A549 (cell line): ENCODE data around the gene CTU1. TPM values are rescaled to one million over a fixed set of nuclear protein-coding genes. Genes with fewer than 3 reads are reported as not detected.
A peak's percentile ranks its signal among the peaks of the same experiment; 100 is the strongest.

Experiments
- ATAC-seq, 2 experiments: fragments of 200-7000 bp in 1 of 2; fragments of >200 bp in 1 of 2; cut with Nextera tagmentation in 1 of 2; cut with Tn5 transposase in 1 of 2; 3 replicates each; pipeline versions ENCODE4 v1.8.0 to v1.9.1; 2018 to 2020; ENCODE audit warnings: mild to moderate bottlenecking in 1 of 2, moderate library complexity in 1 of 2
- CTCF ChIA-PET: fragments of 300-600 bp; sonication (Branson Sonifier 250); formaldehyde crosslinking; extraction: SDS; loops from one replicate; lab custom pipeline; 2021; ENCODE audit warnings: antibody characterized with exemption, inconsistent platforms; lab: Yijun Ruan, JAX
- POLR2A ChIA-PET: fragments of 350-600 bp; formaldehyde crosslinking; extraction: SDS; loops from one replicate; lab custom pipeline; 2021; ENCODE audit warnings: antibody characterized with exemption, inconsistent platforms; lab: Yijun Ruan, JAX
- DNase-seq, 2 experiments: peaks; one replicate each; pipeline versions ENCODE4 v3.0.0 to v3.0.0-alpha.2; 2011 to 2016; ENCODE audit warnings: low read depth in 1 of 2, low spot score in 1 of 2
- FAIRE-seq: peaks from 2 replicates; lab custom pipeline; 2011; peaks lifted over from hg19 to GRCh38; lab: Jason Lieb, UNC
- H3K27ac ChIP-seq, 2 experiments: fragments of >200 bp; sonication (Bioruptor Twin); formaldehyde crosslinking; 3 replicates each; pipeline ENCODE4 v1.5.1; 2016 to 2017
- H3K4me1 ChIP-seq: fragments of >200 bp; sonication (Bioruptor Twin); formaldehyde crosslinking; 3 replicates; pipeline ENCODE4 v1.6.1; 2016
- H3K4me2 ChIP-seq: fragments of >200 bp; sonication (Bioruptor Twin); formaldehyde crosslinking; 3 replicates; pipeline ENCODE4 v1.6.1; 2016
- H3K4me3 ChIP-seq: fragments of >200 bp; sonication (Bioruptor Twin); formaldehyde crosslinking; 3 replicates; pipeline ENCODE4 v1.5.1; 2016
- H3K9me3 ChIP-seq: fragments of >200 bp; sonication (Bioruptor Twin); formaldehyde crosslinking; 3 replicates; pipeline ENCODE4 v1.6.1; 2016
- BHLHE40 ChIP-seq: IDR thresholded peaks from 2 replicates; pipeline ENCODE4 v1.6.1; 2012; ENCODE audit warnings: low read depth, low read length, inconsistent platforms
- CBX2 ChIP-seq: fragments of 200-600 bp; sonication (generic); IDR thresholded peaks from 2 replicates; pipeline ENCODE4 v1.6.1; 2016; ENCODE audit warnings: low read depth, mild to moderate bottlenecking, borderline replicate concordance
- CBX8 ChIP-seq: fragments of 200-600 bp; sonication (generic); IDR thresholded peaks from 2 replicates; pipeline ENCODE4 v1.6.1; 2016
- EHF ChIP-seq: fragments of 250-450 bp; sonication (Bioruptor Pico); IDR thresholded peaks from 2 replicates; pipeline ENCODE4 v1.5.0; 2020; ENCODE audit warnings: mild to moderate bottlenecking
- EHMT2 ChIP-seq: fragments of 200-600 bp; sonication (generic); IDR thresholded peaks from 2 replicates; pipeline ENCODE4 v1.6.1; 2016; ENCODE audit warnings: antibody characterized with exemption, low read depth, mild to moderate bottlenecking, moderate library complexity
- EP300 ChIP-seq, 2 experiments: fragments of >200 bp; sonication (Bioruptor Twin); formaldehyde crosslinking; IDR thresholded peaks; 2 replicates in 1 of 2; 3 replicates in 1 of 2; pipeline ENCODE4 v1.6.1; 2016 to 2017
- ESRRA ChIP-seq: fragments of 150-350 bp; IDR thresholded peaks from 2 replicates; pipeline ENCODE4 v1.6.1; 2014; ENCODE audit warnings: mild to moderate bottlenecking, low read length, borderline replicate concordance
- FOSB ChIP-seq: fragments of 250-450 bp; sonication (Bioruptor Pico); IDR thresholded peaks from 2 replicates; pipeline ENCODE4 v1.5.0; 2020; ENCODE audit warnings: mild to moderate bottlenecking, moderate library complexity
- HDAC2 ChIP-seq: fragments of 200-600 bp; sonication (generic); IDR thresholded peaks from 2 replicates; pipeline ENCODE4 v1.6.1; 2016
- HEYL ChIP-seq: fragments of 250-450 bp; sonication (Bioruptor Pico); IDR thresholded peaks from 2 replicates; pipeline ENCODE4 v1.8.0; 2021; ENCODE audit warnings: mild to moderate bottlenecking, moderate library complexity
- HOXB13 ChIP-seq: fragments of 250-450 bp; sonication (Bioruptor Pico); IDR thresholded peaks from 2 replicates; pipeline ENCODE4 v1.5.0; 2020; ENCODE audit warnings: low read depth, mild to moderate bottlenecking, moderate library complexity
- HOXB5 ChIP-seq: fragments of 250-450 bp; sonication (Bioruptor Pico); IDR thresholded peaks from 2 replicates; pipeline ENCODE4 v1.5.0; 2020; ENCODE audit warnings: mild to moderate bottlenecking, moderate library complexity
- MAFK ChIP-seq: fragments of 450-650 bp; IDR thresholded peaks from 2 replicates; pipeline ENCODE4 v1.6.1; 2014; ENCODE audit not compliant: partially characterized antibody
- NFE2L2 ChIP-seq: fragments of 150-350 bp; conservative IDR thresholded peaks from 2 replicates; pipeline ENCODE4 v1.6.1; 2014; ENCODE audit warnings: low read length
- NPAS2 ChIP-seq: fragments of 250-450 bp; sonication (Bioruptor Pico); IDR thresholded peaks from 2 replicates; pipeline ENCODE4 v1.8.0; 2022; ENCODE audit warnings: mild to moderate bottlenecking, moderate library complexity, borderline replicate concordance
- PHF8 ChIP-seq: fragments of 200-600 bp; sonication (generic); IDR thresholded peaks from 2 replicates; pipeline ENCODE4 v1.6.1; 2016; ENCODE audit warnings: low read depth, mild to moderate bottlenecking, antibody characterized with exemption, moderate library complexity, borderline replicate concordance
- SMC3 ChIP-seq: fragments of >200 bp; sonication (Bioruptor Twin); formaldehyde crosslinking; IDR thresholded peaks from 3 replicates; pipeline ENCODE4 v1.6.1; 2018; ENCODE audit warnings: inconsistent platforms
- SREBF2 ChIP-seq: fragments of 450-650 bp; IDR thresholded peaks from 2 replicates; pipeline ENCODE4 v1.6.1; 2014; ENCODE audit warnings: mild to moderate bottlenecking, moderate library complexity
- TP53 ChIP-seq: fragments of 250-450 bp; sonication (Bioruptor Pico); IDR thresholded peaks from 2 replicates; pipeline ENCODE4 v1.5.0; 2021; ENCODE audit warnings: mild to moderate bottlenecking, moderate library complexity
- ZC3H11A ChIP-seq: fragments of 450-650 bp; IDR thresholded peaks from 2 replicates; pipeline ENCODE4 v1.6.1; 2014; ENCODE audit warnings: antibody characterized with exemption, mild to moderate bottlenecking
- ZFP36 ChIP-seq: fragments of 450-650 bp; IDR thresholded peaks from 2 replicates; pipeline ENCODE4 v1.6.1; 2014; ENCODE audit warnings: borderline replicate concordance; ENCODE audit not compliant: partially characterized antibody
- ZSCAN20 ChIP-seq: fragments of 250-450 bp; sonication (Bioruptor Pico); IDR thresholded peaks from 2 replicates; pipeline ENCODE4 v1.8.0; 2022; ENCODE audit warnings: mild to moderate bottlenecking, moderate library complexity
- WGBS: methylation state at CpG from one replicate; pipeline ENCODE4 v1.1.6; 2017; ENCODE audit errors: missing lambda C conversion rate; 5-methylcytosine and 5-hydroxymethylcytosine counted together
- polyA minus RNA-seq: library from RNA; depleted of rRNA, polyadenylated mRNA; stranded (reverse); fragments of >200 nt; gene quantifications from 2 replicates; pipeline ENCODE4 v1.2.3, GENCODE V29; 2011; rRNA and poly(A)+ RNA removed
- polyA plus RNA-seq, 4 experiments: library from polyadenylated mRNA; depleted of rRNA in 3 of 4; stranded (reverse); fragments of >200 nt; fragmentation: RNase III in 1 of 4; extraction: RNeasy Plus Mini Kit Qiagen cat#74134 plus additional on column Dnase treatment in 1 of 4; gene quantifications; 2 replicates in 3 of 4; 3 replicates in 1 of 4; pipeline ENCODE4 v1.2.3, GENCODE V29; 2011 to 2017
- TF ChIP-seq, protein P1 (sequence below): fragments of 150-350 bp; IDR thresholded peaks from 2 replicates; pipeline ENCODE4 v1.6.1; 2014; ENCODE audit warnings: low read depth, mild to moderate bottlenecking, low read length
- TF ChIP-seq, protein P2 (sequence below): fragments of >200 bp; sonication (Bioruptor Twin); formaldehyde crosslinking; IDR thresholded peaks from 3 replicates; pipeline ENCODE4 v1.5.1; 2016
- TF ChIP-seq, protein P3 (sequence below): fragments of 250-450 bp; sonication (Bioruptor Pico); IDR thresholded peaks from 2 replicates; pipeline ENCODE4 v1.5.0; 2020; ENCODE audit warnings: low read depth, mild to moderate bottlenecking, moderate library complexity
- TF ChIP-seq, protein P4 (sequence below): IDR thresholded peaks from 2 replicates; pipeline ENCODE4 v1.6.1; 2012
- TF ChIP-seq, protein P5 (sequence below): fragments of 200-600 bp; sonication (generic); IDR thresholded peaks from 2 replicates; pipeline ENCODE4 v1.6.1; 2016; ENCODE audit warnings: antibody characterized with exemption, mild to moderate bottlenecking, moderate library complexity
- TF ChIP-seq, protein P6 (sequence below): fragments of >200 bp; sonication (Bioruptor Twin); formaldehyde crosslinking; IDR thresholded peaks from 3 replicates; pipeline ENCODE4 v1.6.1; 2016

The CTU1 gene
- polyA plus RNA-seq (2011; rRNA removed) = 4.1 and 4.5 TPM in 2 replicates
- polyA plus RNA-seq (2012; cell fraction: cytosol; rRNA removed) = 12.7 and 18.3 TPM in 2 replicates
- 23.6 and 38.1 TPM in 2 replicates for polyA plus RNA-seq (2012; cell fraction: nucleus; rRNA removed)
- 7.0 to 7.4 TPM (median 7.3 TPM) in 3 replicates for polyA plus RNA-seq (2017; fragmentation: RNase III; extraction: RNeasy Plus Mini Kit Qiagen cat#74134 plus additional on column Dnase treatment)
- polyA minus RNA-seq = 6.0 and 6.5 TPM in 2 replicates

DNA sequence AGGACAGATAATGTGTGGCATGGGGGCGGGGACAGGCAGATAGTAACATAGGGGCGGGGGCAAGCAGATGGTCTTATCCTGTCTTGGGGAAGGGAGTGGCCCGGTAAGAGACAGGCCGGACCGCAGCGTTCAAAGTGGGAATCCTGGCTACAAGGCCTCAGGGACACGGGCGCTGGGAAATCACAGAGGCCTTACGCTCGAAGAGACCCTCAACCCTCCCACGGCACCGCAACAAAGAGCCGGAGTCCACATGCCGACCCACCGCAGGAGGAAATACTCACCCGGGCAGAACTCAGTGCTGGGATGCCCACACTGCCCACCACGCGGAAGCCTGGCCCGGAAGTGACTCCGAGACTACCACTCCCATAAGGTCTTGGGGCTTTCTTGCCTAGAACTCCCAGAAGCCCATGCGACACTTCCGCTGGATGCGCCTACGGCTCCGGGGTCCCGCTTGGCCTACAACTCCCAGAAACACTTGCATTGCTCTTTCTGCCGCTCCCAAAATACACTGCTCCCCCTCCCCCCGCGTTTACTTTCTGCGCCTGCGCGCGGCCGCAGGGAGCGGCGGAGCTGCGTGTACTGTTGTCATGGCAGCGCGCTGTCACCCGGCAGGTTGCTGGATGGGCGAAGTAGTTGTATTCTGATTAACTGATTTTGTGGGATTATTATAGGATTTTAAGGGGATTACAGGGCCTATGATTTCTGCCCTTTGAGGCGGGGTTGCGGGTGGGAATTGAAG is at the start of gene CTU1:
Gene CTU1, minus strand, starts transcription at position 344 of the 739 bp plus-strand sequence. CDS start 3,840 bp downstream, outside the sequence.
- peak within 1 kb of the TSS; percentile 80 to 88 for H3K27ac ChIP-seq
- H3K4me1 ChIP-seq = peaks cover 10% of the 10 kb centered on the region
- POLR2A ChIA-PET = interaction anchor here (0.6 kb wide), 1 partner anchor 231 kb away, joined by 3 read pairs; no protein-coding TSS in a partner anchor
- WGBS = 1% methylated on average over 37 of the region's 43 CpGs
- CTCF ChIA-PET = interaction anchor here (0.7 to 1.0 kb wide), 2 partner anchors 9 to 14 kb away, joined by 3 to 4 read pairs; no protein-coding TSS in a partner anchor
- peak within 1 kb of the TSS; percentile 66 for H3K4me3 ChIP-seq
- DNase-seq (peak; percentile 98 to 100), FAIRE-seq (peak; percentile 96), ATAC-seq (peak; percentile 94 to 98)
- peak within 1 kb of the TSS; percentile 87 for H3K4me2 ChIP-seq
- no peaks in the 10 kb centered on the region for H3K9me3 ChIP-seq
- TF ChIP-seq CBX2 (no peak), SREBF2 (no peak), FOSB (CRISPR knock-in tag) (no peak), PHF8 (peak; percentile 67), HOXB5 (CRISPR knock-in tag) (no peak), HOXB13 (CRISPR knock-in tag) (no peak), NFE2L2 (no peak), ESRRA (no peak), EHMT2 (no peak), HDAC2 (no peak), TP53 (CRISPR knock-in tag) (no peak), BHLHE40 (no peak), HEYL (CRISPR knock-in tag) (no peak), ZFP36 (no peak), ZC3H11A (no peak), SMC3 (no peak), MAFK (peak; percentile 28), EP300 (IDR thresholded peaks at IDR 0.05) (no peak), EHF (CRISPR knock-in tag) (no peak), ZSCAN20 (CRISPR knock-in tag) (no peak), NPAS2 (CRISPR knock-in tag) (no peak), CBX8 (no peak)
- TF ChIP-seq, protein P1, sequence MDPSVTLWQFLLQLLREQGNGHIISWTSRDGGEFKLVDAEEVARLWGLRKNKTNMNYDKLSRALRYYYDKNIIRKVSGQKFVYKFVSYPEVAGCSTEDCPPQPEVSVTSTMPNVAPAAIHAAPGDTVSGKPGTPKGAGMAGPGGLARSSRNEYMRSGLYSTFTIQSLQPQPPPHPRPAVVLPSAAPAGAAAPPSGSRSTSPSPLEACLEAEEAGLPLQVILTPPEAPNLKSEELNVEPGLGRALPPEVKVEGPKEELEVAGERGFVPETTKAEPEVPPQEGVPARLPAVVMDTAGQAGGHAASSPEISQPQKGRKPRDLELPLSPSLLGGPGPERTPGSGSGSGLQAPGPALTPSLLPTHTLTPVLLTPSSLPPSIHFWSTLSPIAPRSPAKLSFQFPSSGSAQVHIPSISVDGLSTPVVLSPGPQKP = no peak
- TF ChIP-seq, protein P2, sequence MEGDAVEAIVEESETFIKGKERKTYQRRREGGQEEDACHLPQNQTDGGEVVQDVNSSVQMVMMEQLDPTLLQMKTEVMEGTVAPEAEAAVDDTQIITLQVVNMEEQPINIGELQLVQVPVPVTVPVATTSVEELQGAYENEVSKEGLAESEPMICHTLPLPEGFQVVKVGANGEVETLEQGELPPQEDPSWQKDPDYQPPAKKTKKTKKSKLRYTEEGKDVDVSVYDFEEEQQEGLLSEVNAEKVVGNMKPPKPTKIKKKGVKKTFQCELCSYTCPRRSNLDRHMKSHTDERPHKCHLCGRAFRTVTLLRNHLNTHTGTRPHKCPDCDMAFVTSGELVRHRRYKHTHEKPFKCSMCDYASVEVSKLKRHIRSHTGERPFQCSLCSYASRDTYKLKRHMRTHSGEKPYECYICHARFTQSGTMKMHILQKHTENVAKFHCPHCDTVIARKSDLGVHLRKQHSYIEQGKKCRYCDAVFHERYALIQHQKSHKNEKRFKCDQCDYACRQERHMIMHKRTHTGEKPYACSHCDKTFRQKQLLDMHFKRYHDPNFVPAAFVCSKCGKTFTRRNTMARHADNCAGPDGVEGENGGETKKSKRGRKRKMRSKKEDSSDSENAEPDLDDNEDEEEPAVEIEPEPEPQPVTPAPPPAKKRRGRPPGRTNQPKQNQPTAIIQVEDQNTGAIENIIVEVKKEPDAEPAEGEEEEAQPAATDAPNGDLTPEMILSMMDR = no peak
- TF ChIP-seq, protein P3, sequence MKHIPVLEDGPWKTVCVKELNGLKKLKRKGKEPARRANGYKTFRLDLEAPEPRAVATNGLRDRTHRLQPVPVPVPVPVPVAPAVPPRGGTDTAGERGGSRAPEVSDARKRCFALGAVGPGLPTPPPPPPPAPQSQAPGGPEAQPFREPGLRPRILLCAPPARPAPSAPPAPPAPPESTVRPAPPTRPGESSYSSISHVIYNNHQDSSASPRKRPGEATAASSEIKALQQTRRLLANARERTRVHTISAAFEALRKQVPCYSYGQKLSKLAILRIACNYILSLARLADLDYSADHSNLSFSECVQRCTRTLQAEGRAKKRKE (CRISPR knock-in tag) = no peak
- TF ChIP-seq, protein P4, sequence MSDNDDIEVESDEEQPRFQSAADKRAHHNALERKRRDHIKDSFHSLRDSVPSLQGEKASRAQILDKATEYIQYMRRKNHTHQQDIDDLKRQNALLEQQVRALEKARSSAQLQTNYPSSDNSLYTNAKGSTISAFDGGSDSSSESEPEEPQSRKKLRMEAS = peak; percentile 96
- TF ChIP-seq, protein P5, sequence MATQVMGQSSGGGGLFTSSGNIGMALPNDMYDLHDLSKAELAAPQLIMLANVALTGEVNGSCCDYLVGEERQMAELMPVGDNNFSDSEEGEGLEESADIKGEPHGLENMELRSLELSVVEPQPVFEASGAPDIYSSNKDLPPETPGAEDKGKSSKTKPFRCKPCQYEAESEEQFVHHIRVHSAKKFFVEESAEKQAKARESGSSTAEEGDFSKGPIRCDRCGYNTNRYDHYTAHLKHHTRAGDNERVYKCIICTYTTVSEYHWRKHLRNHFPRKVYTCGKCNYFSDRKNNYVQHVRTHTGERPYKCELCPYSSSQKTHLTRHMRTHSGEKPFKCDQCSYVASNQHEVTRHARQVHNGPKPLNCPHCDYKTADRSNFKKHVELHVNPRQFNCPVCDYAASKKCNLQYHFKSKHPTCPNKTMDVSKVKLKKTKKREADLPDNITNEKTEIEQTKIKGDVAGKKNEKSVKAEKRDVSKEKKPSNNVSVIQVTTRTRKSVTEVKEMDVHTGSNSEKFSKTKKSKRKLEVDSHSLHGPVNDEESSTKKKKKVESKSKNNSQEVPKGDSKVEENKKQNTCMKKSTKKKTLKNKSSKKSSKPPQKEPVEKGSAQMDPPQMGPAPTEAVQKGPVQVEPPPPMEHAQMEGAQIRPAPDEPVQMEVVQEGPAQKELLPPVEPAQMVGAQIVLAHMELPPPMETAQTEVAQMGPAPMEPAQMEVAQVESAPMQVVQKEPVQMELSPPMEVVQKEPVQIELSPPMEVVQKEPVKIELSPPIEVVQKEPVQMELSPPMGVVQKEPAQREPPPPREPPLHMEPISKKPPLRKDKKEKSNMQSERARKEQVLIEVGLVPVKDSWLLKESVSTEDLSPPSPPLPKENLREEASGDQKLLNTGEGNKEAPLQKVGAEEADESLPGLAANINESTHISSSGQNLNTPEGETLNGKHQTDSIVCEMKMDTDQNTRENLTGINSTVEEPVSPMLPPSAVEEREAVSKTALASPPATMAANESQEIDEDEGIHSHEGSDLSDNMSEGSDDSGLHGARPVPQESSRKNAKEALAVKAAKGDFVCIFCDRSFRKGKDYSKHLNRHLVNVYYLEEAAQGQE = no peak
- TF ChIP-seq, protein P6, sequence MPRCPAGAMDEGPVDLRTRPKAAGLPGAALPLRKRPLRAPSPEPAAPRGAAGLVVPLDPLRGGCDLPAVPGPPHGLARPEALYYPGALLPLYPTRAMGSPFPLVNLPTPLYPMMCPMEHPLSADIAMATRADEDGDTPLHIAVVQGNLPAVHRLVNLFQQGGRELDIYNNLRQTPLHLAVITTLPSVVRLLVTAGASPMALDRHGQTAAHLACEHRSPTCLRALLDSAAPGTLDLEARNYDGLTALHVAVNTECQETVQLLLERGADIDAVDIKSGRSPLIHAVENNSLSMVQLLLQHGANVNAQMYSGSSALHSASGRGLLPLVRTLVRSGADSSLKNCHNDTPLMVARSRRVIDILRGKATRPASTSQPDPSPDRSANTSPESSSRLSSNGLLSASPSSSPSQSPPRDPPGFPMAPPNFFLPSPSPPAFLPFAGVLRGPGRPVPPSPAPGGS = peak; percentile 76; the same call in 2 of the 3 replicates
